BJ (cell line): ENCODE data around the gene NHERF1. TPM values are rescaled to one million over a fixed set of nuclear protein-coding genes. Genes with fewer than 3 reads are reported as not detected.
A peak's percentile ranks its signal among the peaks of the same experiment; 100 is the strongest.

Source experiments
- CTCF ChIA-PET: fragments of 350-600 bp; formaldehyde crosslinking; extraction: SDS; loops from one replicate; lab custom pipeline; 2021; ENCODE audit warnings: antibody characterized with exemption, inconsistent platforms; lab: Yijun Ruan, JAX
- POLR2A ChIA-PET: fragments of 300-600 bp; sonication (Branson Sonifier 250); formaldehyde crosslinking; extraction: SDS; loops from one replicate; lab custom pipeline; 2021; ENCODE audit warnings: antibody characterized with exemption; lab: Charles Lee
- DNase-seq: peaks from one replicate; pipeline ENCODE4 v3.0.0-alpha.2; 2011; ENCODE audit warnings: low read depth
- H3K27me3 ChIP-seq: 2 replicates; pipeline ENCODE4 v1.6.0; 2011; ENCODE audit warnings: low read length; ENCODE audit not compliant: control insufficient read depth, insufficient read depth
- H3K36me3 ChIP-seq: 2 replicates; pipeline ENCODE4 v1.5.1; 2011; ENCODE audit warnings: low read length; ENCODE audit not compliant: control insufficient read depth, insufficient read depth
- H3K4me3 ChIP-seq: 2 replicates; pipeline ENCODE4 v1.5.1; 2011; ENCODE audit warnings: low read depth, mild to moderate bottlenecking, control low read depth, low read length
- CTCF ChIP-seq: IDR thresholded peaks from 2 replicates; pipeline ENCODE4 v1.5.1; 2011; ENCODE audit warnings: low read depth, mild to moderate bottlenecking, control low read depth, inconsistent platforms, low read length, moderate library complexity; ENCODE audit not compliant: insufficient read depth
- polyA plus RNA-seq: library from polyadenylated mRNA; depleted of rRNA; stranded (reverse); fragments of >200 nt; gene quantifications from 2 replicates; pipeline ENCODE4 v1.2.3, GENCODE V29; 2011

The NHERF1 gene
- polyA plus RNA-seq, 1 experiment: 16.3 TPM

GRCh38 chr17:74775409-74776043, 27.1 kb downstream of the NHERF1 start:
- no peak for DNase-seq
- H3K4me3 ChIP-seq: peak overlapping the region; percentile 84
- ChIA-PET CTCF (interaction anchor here (0.6 to 4.0 kb wide), 5 partner anchors 16 to 87 kb away, joined by 3 to 22 read pairs (median 8); no protein-coding TSS in a partner anchor), POLR2A (no interaction called here)
- peaks cover 32% of the 10 kb centered on the region for H3K36me3 ChIP-seq
- no peak for TF ChIP-seq CTCF
- no peaks in the 10 kb centered on the region for H3K27me3 ChIP-seq

- CTCF ChIA-PET: interaction anchor here (0.6 to 4.0 kb wide), 7 partner anchors 14 to 86 kb away, joined by 3 to 22 read pairs (median 5); no protein-coding TSS in a partner anchor
- no peak for TF ChIP-seq CTCF
- H3K36me3 ChIP-seq: peaks cover 25% of the 10 kb centered on the region
- no peaks in the 10 kb centered on the region for H3K27me3 ChIP-seq
- DNase-seq: peak; percentile 66
- H3K4me3 ChIP-seq: peak within 1 kb of the TSS; percentile 84
- POLR2A ChIA-PET: interaction anchor here (0.6 kb wide), 1 partner anchor 35 kb away, joined by 4 read pairs; no protein-coding TSS in a partner anchor
Observed at GRCh38 chr17:74776044-74776962, 27.9 kb downstream of the NHERF1 start, which contains the start of gene NAT9. Gene NAT9, minus strand, starts transcription at chr17:74776345. Its CDS starts 647 bp downstream, at chr17:74775698.

GRCh38 chr17:74776990-74777389, 28.6 kb downstream of the NHERF1 start:
- Histone ChIP-seq H3K36me3 (peaks cover 20% of the 10 kb centered on the region), H3K4me3 (peak overlapping the region; percentile 84), H3K27me3 (no peaks in the 10 kb centered on the region)
- no peak for TF ChIP-seq CTCF
- POLR2A ChIA-PET: interaction anchor here (0.6 kb wide), 1 partner anchor 36 kb away, joined by 4 read pairs; no protein-coding TSS in a partner anchor
- CTCF ChIA-PET: interaction anchor here (0.7 to 4.0 kb wide), 5 partner anchors 14 to 86 kb away, joined by 5 to 22 read pairs (median 8); no protein-coding TSS in a partner anchor
- DNase-seq: no peak

GRCh38 chr17:74777901-74778515, 29.6 kb downstream of the NHERF1 start:
- Histone ChIP-seq H3K36me3 (peaks cover 11% of the 10 kb centered on the region), H3K4me3 (no peak overlapping the region), H3K27me3 (no peaks in the 10 kb centered on the region)
- DNase-seq: no peak
- TF ChIP-seq CTCF: no peak
- ChIA-PET POLR2A (no interaction called here), CTCF (interaction anchor here (0.7 to 1.3 kb wide), 3 partner anchors 14 to 86 kb away, joined by 3 read pairs; no protein-coding TSS in a partner anchor)
